Kidney epithelial cell (primary cell): ENCODE data around the gene TSHZ2. TPM values are rescaled to one million over a fixed set of nuclear protein-coding genes. Genes with fewer than 3 reads are reported as not detected.

Source experiments
- DNase-seq: peaks from one replicate; pipeline ENCODE4 v3.0.0-alpha.2; 2010; ENCODE audit warnings: low read depth
- H3K27me3 ChIP-seq: 2 replicates; pipeline ENCODE4 v1.6.0; 2011; ENCODE audit warnings: low read length; ENCODE audit not compliant: control insufficient read depth, insufficient read depth
- H3K36me3 ChIP-seq: 2 replicates; pipeline ENCODE4 v1.5.1; 2011; ENCODE audit warnings: low read length; ENCODE audit not compliant: control insufficient read depth, insufficient read depth
- H3K4me3 ChIP-seq: 2 replicates; pipeline ENCODE4 v1.5.1; 2011; ENCODE audit warnings: low read depth, mild to moderate bottlenecking, control low read depth, low read length
- total RNA-seq: library from RNA; depleted of rRNA; stranded (reverse); fragments of >200 nt; gene quantifications from 2 replicates; pipeline ENCODE4 v1.2.3, GENCODE V29; 2015
- TF ChIP-seq, protein P1 (sequence below): IDR thresholded peaks from 2 replicates; pipeline ENCODE4 v1.5.1; 2011; ENCODE audit warnings: mild to moderate bottlenecking, moderate library complexity, low read length, control low read depth, inconsistent platforms; ENCODE audit not compliant: insufficient read depth, poor library complexity, severe bottlenecking

Gene TSHZ2
- total RNA-seq, 1 donor from 2014 or later, result 1.0 TPM

DNA sequence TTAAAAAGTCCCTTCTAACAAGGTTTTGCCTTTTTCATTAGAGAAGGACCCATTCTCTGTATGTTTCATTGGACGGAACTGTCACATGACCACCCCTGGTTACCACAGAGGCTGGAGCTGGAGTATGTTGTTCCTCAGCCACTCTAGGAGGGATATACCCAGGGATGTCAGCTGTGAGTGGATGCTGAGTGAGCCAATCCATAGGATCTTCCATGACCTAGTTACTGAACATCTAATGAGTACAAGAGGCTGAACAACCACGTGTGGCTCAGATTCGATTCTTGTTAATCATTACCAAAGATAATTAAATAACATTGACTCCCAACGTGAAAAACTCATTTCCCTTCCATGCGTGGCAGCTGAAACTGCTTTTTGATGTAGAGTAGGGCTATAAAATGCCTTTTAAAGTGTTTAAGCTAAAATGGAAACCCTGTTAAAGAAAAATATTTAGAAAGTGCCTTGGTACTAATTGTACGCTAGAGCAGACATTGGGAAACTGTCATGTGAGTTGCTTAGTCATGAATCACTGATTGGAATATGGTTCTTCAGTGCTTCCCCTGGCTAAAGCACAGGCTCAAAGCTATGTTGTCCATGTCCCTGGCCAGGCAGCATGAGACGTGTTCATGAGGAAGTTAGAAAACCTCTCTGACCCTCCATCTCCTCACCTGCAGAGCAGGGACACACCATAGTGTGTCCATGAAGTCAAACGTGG, 365.4 kb downstream of the TSHZ2 start:
- Histone ChIP-seq H3K4me3 (no peak overlapping the region), H3K36me3 (no peaks in the 10 kb centered on the region), H3K27me3 (no peaks in the 10 kb centered on the region)
- DNase-seq, result peak; percentile 56
- TF ChIP-seq, protein P1, sequence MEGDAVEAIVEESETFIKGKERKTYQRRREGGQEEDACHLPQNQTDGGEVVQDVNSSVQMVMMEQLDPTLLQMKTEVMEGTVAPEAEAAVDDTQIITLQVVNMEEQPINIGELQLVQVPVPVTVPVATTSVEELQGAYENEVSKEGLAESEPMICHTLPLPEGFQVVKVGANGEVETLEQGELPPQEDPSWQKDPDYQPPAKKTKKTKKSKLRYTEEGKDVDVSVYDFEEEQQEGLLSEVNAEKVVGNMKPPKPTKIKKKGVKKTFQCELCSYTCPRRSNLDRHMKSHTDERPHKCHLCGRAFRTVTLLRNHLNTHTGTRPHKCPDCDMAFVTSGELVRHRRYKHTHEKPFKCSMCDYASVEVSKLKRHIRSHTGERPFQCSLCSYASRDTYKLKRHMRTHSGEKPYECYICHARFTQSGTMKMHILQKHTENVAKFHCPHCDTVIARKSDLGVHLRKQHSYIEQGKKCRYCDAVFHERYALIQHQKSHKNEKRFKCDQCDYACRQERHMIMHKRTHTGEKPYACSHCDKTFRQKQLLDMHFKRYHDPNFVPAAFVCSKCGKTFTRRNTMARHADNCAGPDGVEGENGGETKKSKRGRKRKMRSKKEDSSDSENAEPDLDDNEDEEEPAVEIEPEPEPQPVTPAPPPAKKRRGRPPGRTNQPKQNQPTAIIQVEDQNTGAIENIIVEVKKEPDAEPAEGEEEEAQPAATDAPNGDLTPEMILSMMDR, result no peak

DNA sequence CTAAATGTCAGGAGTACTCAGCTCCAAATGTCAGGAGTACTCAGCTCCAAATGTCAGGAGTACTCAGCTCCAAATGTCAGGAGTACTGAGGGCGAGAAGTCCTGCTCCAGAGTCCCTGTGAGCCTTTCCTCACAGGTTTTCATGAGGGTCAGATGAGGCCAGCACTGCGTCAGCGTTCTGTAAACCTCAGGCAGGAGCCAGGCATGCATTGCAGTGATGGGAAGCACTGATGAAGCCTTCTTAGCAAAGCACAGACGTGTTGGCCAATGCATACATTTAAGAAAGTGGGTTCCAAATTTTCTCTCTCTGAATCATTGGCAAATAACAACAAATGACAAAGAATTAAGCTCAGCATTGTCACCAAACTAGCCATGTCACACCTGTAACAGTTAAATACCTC, 366.6 kb downstream of the TSHZ2 start:
- TF ChIP-seq, protein P1, result no peak
- Histone ChIP-seq H3K27me3 (no peaks in the 10 kb centered on the region), H3K4me3 (no peak overlapping the region), H3K36me3 (no peaks in the 10 kb centered on the region)
- no peak for DNase-seq

DNA sequence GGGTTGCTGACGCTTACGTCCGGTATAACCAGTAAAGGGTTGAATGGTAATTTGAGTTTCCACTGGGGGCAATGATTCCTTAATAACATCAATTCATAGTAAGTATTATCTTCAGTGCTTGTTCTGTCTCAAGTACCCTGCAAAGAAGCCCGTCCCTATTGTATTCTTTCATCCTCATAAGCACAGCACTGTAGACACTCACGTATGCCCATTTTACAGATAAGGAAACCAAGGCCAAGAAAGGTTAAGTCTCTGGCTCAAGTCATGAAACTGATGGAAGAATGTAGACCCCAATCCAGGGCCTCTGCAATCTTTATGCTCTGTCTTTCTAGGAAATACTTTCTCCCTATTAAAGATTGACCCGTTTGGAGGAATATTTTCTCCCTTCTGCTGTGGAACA, 370.3 kb downstream of the TSHZ2 start:
- TF ChIP-seq, protein P1, result no peak
- no peak for DNase-seq
- H3K4me3 ChIP-seq, result no peak overlapping the region
- H3K36me3 ChIP-seq, result no peaks in the 10 kb centered on the region
- H3K27me3 ChIP-seq, result no peaks in the 10 kb centered on the region

DNA sequence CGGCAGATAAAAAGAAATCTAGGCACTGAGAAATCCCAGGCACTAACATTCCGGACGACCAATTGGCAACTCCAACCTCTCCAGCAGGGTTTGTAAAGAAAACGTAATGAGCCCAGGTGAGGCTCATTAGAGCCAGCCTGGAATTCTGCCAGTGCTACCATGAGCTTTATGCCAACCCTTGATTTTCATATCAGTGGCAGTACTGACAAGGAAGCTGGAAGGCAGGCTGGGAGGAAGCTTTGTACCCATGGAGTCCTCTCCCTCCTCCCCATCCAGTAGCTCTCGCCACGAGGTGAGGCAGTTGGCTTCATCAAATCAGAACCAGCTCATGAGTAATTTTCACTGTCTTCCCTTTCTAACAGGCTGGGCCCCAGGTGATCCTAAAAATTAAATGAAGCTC, 371.3 kb downstream of the TSHZ2 start:
- no peak for DNase-seq
- no peaks in the 10 kb centered on the region for H3K36me3 ChIP-seq
- H3K27me3 ChIP-seq, result no peaks in the 10 kb centered on the region
- TF ChIP-seq, protein P1, result no peak
- H3K4me3 ChIP-seq, result no peak overlapping the region

DNA sequence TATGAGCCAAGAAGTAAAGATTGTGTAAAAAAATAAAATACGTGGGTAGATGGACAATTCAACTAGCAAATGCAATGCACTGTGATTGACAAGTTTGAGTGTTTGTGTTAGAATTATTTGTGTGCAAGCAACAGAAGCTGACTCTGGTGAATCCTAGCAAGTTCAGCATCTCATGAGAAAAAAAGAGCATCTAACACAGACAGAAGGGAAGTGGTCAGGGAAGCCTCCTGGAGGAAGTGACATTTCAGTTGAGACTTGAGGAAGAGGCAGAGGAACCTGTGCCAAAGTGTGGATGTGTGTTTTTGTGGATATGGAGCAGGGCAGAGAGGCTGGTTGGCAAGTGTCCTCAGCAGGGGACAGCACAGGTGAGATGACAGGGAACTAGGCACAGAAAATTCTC, 372.7 kb downstream of the TSHZ2 start:
- H3K4me3 ChIP-seq, result no peak overlapping the region
- H3K27me3 ChIP-seq, result no peaks in the 10 kb centered on the region
- no peaks in the 10 kb centered on the region for H3K36me3 ChIP-seq
- no peak for DNase-seq
- TF ChIP-seq, protein P1, result no peak
